NCI-H526 treated with DMSO at 0.1 percent for 48 hours (cell line): ENCODE measurements around the gene FPGS.
A peak's percentile ranks its signal among the peaks of the same experiment; 100 is the strongest.
"Not testable (repeated sequence)": the region's sequence is repeated elsewhere in the genome, so short reads cannot be mapped to it uniquely, and the experiment has no call there.

ENCODE experiments used
- DNase-seq: peaks from one replicate; lab custom pipeline; 2025; lab: John Stamatoyannopoulos, UW

The FPGS gene

DNA sequence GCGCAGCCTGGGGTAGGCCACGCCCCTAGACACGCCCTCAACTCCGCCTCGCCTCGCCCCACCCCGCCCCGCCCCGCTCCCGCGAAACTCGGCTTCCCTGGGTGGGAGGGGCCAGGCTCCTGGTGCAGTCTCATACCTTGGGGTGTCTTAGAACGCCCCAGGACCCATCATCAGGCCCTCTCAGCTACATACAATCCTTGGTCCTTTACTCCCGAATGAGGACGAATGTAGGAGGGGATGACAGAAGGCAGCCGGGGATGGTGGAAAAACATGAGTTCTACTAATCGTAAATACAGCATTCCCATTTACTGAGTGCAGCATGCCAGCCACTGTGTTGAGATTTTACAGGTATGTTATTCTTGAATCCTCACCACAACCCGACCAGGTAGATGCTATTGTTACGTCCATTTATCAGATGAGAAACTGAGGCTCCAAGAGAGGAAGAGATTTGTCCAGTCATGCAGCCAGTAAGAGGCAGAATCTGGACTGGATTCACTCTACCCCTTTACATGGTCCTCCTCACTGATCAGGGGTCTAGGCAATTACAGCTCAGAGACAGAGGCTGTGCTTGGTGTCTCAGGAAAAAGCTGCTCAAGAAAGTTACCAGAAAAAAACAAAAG lies 31.0 kb upstream of the FPGS start:
- DNase-seq, result no peak

DNA sequence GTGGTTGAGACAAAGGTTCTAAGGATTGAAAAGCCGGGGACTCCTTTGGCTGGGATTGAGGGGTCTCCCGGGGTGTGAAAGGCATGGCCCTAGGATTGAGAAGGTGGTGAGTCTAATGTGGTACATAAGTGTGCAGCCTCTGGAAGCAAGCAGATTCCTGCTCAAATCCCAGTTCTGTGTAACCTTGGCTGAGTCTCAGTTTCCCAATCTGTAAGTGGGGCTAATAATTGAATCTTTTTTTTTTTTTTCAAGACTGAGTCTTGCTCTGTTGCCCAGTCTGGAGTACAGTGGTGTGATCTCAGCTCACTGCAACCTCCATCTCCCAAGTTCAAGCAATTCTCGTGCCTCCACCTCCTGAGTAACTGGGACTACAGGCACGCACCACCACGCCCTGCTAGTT lies 30.1 kb upstream of the FPGS start:
- no peak for DNase-seq

DNA sequence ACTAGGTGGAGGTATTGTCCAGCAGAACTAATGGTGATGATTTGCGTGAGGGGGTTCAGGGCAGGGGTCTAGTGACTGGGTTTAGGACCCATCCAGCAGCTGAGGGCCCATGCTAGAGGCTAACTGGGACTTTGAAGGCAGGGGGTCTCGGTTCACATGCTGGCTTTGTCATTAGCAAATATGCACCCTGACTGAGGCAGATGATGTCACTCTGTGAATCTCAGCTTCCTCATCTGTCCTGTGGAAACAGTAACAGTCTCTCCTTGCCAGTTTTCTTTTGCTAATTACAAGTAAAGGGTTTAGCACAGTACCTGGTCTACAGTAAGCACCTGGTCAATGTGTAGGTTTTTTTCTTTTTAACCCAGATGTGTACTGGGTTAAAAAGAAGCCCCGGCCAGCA lies 29.4 kb upstream of the FPGS start:
- DNase-seq, result no peak

DNA sequence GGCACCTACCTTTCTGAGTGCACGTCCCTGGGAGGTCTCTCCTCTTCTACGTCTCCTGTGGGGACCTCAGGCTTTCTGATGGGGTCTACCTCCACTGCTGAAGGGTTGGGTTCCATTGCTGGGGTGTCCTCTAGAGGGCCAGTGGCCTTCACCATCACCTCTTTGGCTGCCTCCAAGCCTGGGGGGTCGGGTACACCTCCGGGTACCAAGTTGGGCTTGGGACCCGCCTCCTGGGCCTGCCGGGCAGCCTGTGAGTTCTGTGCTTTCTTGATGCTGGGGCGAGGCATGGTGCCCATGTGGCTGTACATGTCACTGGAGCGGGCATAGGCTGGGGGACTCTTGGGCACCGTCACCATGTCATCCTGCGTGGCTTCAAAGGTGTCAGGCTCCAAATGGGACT lies 28.7 kb upstream of the FPGS start:
- no peak for DNase-seq

DNA sequence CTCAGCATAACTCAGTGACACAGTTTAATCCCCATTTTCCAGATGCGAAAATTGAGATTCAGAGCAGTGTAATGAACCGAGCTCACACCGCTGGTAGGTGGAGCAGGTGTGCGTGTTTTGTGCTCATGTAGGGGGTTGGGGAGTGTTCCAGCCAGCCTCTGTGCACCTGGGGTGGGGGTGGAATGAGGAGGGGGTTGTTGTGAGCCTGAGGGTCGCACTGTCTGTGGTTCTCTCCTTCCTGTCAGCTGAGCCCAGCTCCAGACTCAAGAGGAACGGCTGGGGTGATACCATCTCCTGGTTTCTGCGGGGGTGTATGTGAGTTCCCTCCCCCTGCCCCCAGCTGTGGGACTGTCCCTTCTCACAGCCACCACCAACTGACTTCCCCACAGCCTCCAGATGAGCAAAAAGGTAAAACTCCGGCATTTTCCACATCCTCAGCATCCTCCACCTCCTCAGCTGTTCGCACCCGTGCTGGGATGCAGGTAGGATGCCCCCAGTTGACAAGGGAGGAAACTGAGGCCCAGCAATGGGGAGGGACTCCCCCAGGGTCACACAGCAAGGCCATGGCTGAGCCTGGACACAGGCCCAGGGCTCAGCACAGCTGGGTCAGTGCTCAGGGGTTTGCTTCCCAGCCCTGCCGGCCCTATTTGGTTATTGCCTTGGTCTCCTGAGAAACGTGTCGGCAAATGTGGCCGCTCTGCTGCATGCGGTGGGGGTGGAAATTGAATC lies 26.3 kb upstream of the FPGS start:
- no peak for DNase-seq

DNA sequence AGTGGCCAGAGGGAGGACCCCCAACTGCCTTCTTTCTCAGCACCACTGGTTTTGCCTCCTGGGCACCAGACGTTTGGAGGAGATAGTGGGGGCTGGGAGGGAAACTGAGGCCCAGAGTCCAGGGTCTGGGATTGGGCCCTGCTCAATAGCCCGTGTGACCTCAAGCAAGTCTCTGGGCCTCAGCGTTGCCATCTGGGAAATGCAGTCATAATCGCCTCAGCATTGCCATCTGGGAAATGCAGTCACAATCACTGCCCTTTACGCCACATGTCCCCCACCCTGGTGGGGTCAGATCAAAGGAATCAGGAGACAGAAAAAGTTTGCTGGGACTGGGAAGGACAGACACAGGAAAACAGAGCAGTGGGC lies 25.8 kb upstream of the FPGS start:
- DNase-seq, result no peak

DNA sequence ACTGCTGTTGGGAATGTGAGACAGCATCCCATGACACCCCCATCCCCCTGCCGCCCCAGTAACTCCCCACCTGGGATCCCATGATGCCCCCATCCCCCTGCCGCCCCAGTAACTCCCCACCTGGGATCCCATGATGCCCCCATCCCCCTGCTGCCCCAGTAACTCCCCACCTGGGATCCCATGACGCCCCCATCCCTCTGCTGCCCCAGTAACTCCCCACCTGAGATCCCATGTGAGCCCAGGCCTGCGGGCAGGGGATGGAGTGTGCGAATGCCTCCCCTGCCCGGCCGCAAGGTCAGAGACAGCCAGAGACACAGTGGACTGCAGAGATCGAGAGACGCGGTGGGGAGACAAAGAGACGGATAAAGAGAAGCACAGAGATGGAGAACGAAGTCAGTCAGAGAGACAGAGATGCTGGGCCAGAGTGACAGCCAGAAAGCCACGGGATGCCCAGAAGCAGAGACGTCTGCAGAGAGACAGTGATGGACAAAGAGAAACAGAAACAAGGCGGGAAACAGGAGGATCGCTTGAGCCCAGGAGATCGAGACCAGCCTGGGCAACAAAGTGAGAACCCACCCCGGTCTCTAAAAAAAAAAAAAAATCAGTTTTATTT lies 25.2 kb upstream of the FPGS start:
- no peak for DNase-seq

DNA sequence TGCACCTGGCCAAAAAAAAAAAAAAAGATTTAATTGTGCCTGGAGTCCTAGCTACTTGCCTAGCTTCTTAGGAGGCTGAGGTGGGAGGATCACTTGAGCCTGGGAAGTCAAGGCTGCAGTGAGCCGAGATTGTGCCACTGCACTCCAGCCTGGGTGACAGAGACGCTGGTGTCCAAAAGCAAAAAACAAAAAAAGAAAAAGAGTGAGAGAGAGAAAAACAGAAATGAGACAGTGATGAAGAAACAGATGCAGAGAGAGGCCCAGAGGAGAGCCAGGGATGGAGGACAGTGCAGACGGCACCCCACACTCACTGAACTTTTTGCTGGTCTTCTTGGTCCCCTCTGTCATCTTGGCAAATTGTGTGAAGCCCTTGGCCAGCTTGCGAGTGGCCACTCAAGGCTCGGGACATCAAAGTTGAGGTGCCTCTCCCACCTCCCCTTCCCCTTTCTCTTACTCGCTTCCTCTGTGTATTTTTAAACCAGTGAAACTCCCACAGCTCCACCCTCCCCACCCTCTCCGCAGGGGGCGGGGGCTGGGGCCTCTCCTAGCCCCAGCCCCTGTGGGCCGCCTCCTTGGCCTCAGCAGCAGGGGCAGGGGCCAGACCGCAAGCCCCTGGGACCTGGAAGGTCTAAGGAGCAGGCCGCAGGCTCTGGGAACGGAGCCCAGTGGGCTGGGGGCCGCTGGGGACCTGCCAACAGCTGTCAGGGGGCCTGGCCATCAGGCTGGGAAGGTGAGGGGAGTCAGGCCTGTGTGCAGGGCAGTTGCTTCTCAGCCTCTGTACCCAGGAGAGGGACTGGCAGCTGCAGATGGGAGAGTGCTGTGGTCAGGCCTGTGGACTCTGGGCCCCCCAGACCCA lies 24.2 kb upstream of the FPGS start, which contains the start of gene SH2D3C:
Gene SH2D3C (minus strand): TSS at position 387 of the 856 bp plus-strand sequence. CDS start 39 bp downstream, at position 348.
- DNase-seq, result no peak

DNA sequence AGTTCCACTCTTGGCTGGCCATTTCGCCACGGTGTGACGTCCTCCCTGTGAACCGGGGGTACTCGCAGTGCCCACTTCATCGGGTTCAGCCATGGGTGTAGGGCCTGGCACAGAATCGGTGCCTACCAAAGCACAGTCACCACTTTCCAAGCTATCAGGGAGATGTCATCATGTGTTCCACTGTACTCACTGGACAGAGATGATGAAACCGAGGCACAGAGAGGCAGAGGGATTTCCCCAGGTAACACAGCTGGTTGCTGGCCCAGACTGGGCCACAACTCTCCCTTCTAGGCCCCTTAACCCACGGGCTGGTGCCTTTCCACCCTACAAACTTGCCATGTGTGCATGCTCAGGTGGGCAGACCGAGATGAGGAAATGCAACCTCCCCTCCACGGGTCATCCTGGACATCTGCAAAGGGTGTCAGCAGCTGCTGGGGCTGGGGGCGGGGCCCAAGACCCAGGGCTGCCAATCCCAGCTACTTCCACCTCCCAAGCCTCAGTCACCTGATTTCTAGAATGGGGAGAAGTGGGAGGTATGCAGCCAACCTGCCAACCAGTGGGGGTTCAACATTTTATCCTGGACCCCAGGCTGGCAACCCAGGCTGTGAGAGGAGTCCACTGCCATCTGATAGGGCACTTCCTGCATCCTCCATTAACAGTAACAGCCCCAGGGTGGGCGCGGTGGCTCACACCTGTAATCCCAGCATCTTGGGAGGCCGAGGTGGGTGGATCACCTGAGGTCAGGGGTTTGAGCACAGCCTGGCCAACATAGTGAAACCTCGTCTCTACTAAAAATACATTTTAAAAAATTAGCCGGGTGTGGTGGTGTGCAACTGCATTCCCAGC lies 23.3 kb upstream of the FPGS start:
- DNase-seq, result no peak

DNA sequence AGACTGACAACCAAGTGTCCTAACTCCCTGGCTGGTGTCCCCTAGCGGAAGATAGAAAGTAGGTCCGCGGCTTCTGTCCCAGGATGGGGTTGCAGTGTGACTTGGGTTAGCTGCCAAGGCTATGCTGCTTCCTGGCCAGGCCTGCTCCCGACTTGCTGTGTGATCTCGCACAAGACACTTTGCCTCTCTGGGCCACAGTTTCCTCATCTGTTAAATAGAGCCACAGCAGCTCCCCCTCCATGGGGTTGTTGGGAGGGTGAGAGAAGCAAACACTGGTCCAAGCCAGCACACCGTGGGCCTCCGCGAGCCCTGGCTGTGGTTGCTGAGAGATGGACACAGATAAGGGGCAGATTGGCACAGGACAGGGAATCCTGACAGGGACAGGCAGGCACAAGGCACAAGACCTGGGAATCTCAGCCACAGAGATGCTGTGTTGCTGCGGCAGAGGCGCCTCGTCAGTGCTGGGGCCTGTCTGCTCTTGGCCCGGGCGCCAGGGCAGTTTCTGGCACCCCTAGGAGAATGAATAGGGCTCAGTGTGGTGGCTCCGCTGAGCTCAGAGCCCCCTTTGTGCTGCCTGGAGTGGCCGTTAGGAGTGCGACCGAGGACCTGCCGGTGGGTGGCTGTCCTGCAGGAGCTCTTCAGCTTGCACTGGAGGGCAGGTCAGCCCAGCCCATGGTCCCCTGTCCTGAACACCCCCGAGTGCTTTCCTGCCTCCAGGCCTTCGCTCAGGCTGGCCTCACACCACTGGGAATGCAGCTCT lies 22.4 kb upstream of the FPGS start:
- DNase-seq, result no peak

DNA sequence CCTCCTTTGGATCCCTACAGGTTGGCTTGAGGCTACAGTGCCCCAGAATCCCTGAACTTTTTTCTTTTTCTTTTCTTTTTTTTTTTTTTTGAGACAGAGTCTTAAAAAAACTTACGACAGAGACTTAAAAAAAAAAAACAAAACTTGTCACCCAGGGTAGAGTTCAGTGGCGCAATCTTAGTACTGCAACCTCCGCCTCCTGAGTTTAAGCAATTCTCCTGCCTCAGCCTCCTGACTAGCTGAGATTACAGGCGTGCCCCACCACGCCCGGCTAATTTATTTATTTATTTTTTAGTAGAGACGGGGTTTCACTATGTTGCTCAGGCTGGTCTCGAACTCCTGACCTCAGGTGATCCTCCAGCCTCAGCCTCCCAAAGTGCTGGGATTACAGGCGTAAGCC lies 21.8 kb upstream of the FPGS start:
- DNase-seq, result not testable (repeated sequence)

DNA sequence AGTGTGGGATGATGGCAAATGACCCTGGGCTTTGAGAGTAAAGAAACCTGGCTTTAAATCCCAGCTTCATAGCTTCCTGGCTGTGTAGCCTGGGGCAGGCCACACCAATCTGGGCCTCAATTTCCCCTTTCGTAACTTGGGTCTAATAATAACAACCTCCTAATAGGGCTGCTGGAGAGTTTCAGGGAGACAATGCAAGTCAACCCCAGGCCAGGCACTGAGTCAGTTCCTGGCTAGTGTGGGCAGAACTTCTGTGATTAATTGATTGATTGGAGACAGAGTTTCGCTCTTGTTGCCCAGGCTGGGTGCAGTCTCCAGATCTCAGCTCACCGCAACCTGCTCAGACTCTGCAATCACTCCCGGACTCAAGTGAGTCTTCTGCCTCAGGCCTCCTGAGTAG lies 20.9 kb upstream of the FPGS start:
- no peak for DNase-seq

DNA sequence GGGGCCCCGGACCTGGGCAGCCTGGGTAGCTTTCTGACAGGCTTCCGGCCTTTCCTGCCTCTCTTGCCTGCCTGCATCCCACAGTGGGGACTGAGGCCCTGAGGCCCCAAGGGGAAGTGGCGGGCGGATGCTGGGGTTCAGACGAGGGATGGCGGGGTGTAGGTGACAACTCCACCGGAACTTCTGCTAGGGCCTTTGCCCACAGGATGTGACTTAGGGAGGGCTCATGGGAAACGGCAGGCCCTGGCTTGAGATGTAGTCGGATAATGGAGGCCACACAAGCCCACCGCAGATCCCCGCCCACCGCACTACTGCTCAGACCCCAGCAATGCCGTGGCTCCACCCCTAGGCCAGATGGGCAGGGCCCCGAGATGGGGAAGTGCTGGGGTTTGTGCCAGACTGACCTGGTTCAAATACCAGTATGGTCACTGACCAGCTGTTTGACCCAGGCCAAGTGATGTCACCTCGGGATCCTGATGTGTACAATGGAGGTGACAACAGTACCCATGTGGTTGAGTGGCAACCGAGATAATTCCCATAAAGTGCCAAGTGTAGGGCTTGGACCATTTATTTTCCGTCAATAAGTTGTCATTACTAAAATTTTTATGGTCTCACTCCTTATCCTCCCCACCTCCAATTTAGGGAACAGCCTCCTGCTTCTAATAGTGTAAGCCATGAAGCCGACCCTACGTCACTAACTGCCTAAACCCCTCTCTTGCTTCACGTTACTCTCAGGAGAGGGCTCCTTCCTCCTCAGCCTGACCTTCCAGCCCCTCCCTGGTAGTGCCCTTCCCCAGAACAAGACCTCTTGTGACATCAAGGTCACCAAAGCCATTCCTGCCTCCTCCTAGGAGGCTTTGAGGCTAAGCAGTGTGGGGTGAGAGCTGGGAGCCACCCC lies 19.3 kb upstream of the FPGS start:
- no peak for DNase-seq

DNA sequence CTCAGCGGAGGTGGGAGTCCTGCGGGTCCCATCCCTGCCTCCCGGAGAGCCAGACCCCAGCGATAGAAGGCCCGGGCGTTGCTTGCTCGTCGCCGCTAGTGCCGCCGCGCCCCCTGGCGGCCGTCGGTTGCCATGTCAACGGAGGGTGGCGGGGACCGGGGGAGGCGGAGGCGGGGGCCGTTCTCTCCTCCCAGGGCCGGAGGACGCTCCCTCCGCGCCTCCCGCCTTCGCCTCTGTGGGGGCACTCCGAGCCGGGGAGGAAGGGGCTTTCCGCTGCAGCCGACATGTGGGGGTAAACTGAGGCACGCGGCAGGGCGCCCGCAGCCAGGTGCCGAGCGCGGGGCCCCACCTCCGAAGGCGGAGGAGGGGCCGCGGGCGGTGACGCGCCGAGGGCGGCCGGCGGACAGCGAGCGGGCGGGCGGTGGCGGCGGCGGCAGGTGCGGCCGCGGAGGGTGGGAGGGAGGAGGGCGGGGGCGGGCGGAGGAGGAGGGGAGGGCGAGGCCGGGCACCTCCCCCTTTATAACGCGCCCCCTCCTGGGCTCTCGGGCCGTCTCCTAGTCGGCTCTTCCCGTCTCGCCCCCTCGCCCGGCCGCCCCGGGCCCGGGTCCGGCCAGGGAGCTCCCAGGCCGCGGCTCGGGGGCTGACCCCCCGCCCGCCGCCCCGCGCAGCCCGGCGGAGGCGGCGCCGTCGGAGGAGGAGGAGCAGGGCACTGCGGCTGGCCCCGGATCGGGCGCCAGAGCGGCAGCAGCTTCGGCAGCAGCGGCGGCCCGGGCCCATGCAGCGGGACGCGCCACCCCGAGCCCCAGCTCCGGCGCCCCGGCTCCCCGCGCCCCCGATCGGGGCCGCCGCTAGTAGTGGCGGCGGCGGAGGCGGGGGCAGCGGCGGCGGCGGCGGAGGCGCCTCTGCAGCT lies 17.4 kb upstream of the FPGS start:
- DNase-seq, result peak; percentile 53

DNA sequence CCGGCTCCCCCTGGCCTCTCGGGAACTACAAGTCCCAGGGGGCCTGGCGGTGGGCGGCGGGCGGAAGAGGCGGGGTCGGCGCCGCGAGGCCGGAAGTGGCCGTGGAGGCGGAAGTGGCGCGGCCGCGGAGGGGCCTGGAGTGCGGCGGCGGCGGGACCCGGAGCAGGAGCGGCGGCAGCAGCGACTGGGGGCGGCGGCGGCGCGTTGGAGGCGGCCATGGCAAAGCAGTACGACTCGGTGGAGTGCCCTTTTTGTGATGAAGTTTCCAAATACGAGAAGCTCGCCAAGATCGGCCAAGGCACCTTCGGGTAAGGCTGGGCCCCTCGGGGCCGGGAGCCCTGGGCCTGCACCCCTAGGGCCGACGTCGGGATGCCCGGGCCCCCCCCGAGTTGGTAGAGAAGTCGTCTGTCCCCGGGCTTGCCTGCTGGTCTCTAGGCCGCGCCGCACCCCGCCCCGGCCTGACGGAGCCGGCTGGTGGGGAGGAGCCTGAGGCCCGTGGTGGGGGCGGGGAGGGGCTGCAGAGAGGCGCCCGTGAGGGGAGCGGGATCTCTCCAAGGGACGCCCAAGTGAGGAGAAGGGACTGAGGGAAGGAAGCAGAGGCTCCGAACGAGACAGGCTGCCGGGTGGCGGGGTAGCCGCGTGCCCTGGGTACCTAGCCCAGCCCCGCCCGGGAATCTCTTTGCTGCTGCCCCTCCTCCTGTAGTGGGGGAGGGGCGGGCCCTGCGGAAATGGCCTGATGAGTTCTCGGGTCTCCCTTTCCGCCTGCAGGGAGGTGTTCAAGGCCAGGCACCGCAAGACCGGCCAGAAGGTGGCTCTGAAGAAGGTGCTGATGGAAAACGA lies 16.5 kb upstream of the FPGS start, which contains the start of gene CDK9:
Gene CDK9 (plus strand): TSS at position 102 of the 840 bp plus-strand sequence. CDS start 115 bp downstream, at position 217.
- peak; percentile 46 for DNase-seq

DNA sequence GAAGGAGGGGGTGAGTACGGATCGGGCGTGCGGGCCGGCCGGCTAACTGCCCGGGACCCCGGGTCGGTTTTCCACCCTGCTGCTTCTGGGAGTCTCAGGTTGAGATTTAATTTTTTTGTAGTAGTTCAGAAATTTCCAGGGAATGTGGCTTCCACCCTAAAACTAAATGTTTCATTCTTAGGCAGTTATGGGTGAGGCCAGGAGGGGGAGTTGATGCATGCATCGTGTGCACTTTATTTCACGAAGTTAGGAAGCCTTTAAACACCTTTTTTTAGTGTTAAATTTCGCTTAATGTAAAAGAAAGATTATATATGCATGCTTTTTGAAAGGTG lies 15.9 kb upstream of the FPGS start:
- no peak for DNase-seq

DNA sequence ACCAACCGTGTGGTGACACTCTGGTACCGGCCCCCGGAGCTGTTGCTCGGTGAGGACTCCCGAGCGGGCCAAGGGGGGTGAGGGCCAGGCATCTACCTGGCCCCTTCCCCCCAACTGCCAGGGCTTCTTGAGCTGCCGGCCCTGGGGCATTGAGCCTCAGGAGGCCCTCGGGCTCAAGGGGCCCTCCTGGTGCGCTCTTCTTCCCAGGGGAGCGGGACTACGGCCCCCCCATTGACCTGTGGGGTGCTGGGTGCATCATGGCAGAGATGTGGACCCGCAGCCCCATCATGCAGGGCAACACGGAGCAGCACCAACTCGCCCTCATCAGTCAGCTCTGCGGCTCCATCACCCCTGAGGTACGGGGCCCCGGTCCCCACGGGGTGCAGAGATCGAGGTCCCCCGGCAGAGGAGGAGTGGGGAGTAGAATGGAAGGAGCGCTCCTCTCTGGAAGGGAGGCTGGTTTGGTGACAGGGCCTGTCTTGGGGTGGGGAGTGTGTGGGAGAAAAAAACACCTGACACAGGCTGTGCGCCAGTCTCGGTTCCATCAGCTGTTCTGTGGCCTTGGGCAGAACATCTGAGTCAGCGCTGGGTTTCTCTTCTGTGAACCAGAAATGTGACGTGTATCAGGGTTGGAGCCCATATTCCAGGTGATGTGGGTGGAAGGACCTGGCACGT lies 14.2 kb upstream of the FPGS start:
- no peak for DNase-seq
